Liver (tissue), 9 donors: ENCODE results near the gene AVPR1B. TPM values are rescaled to one million over a fixed set of nuclear protein-coding genes. Genes with fewer than 3 reads are reported as not detected.

Experiments used
- DNase-seq: peaks from one replicate; pipeline ENCODE4 v3.0.0-alpha.2; 2017; ENCODE audit warnings: low spot score
- H3K27ac ChIP-seq, 2 donors: one replicate each; pipeline ENCODE4 v1.7.0; 2013; ENCODE audit warnings: inconsistent platforms in 2 of 2, low read length in 2 of 2, control low read depth in 1 of 2, low read depth in 1 of 2, mild to moderate bottlenecking in 1 of 2
- H3K27me3 ChIP-seq, 4 donors: one replicate each; pipeline versions ENCODE4 v1.6.1 to v1.7.0; 2013; ENCODE audit warnings: low read length in 3 of 4, inconsistent platforms in 1 of 4, mild to moderate bottlenecking in 1 of 4, moderate library complexity in 1 of 4; ENCODE audit not compliant: control insufficient read depth in 4 of 4, insufficient read depth in 4 of 4
- H3K36me3 ChIP-seq, 4 donors: one replicate each; pipeline versions ENCODE4 v1.6.1 to v1.7.0; 2013; ENCODE audit warnings: low read length in 3 of 4, mild to moderate bottlenecking in 3 of 4, low read depth in 1 of 4, moderate library complexity in 1 of 4; ENCODE audit not compliant: control insufficient read depth in 4 of 4, insufficient read depth in 3 of 4
- H3K4me1 ChIP-seq, 4 donors: one replicate each; pipeline versions ENCODE4 v1.6.1 to v1.7.0; 2013; ENCODE audit warnings: low read length in 3 of 4, mild to moderate bottlenecking in 3 of 4, moderate library complexity in 1 of 4; ENCODE audit not compliant: control insufficient read depth in 4 of 4, insufficient read depth in 4 of 4
- H3K4me3 ChIP-seq, 3 donors: one replicate each; pipeline versions ENCODE4 v1.6.1 to v1.7.0; 2013; ENCODE audit warnings: low read length in 3 of 3, control low read depth in 1 of 3, low read depth in 1 of 3, mild to moderate bottlenecking in 1 of 3
- H3K9ac ChIP-seq, 2 donors: one replicate each; pipeline ENCODE4 v1.7.0; 2013; ENCODE audit warnings: low read length in 2 of 2, mild to moderate bottlenecking in 2 of 2, moderate library complexity in 2 of 2, control low read depth in 1 of 2, low read depth in 1 of 2
- H3K9me3 ChIP-seq, 4 donors: one replicate each; pipeline versions ENCODE4 v1.6.1 to v1.7.0; 2013; ENCODE audit warnings: low read length in 3 of 4; ENCODE audit not compliant: control insufficient read depth in 4 of 4
- ATF3 ChIP-seq: IDR thresholded peaks from 2 replicates; pipeline ENCODE4 v1.6.1; 2016; ENCODE audit warnings: antibody characterized with exemption
- CTCF ChIP-seq: fragments of 150-350 bp; IDR thresholded peaks from 2 replicates; pipeline ENCODE4 v1.5.1; 2017; ENCODE audit warnings: improper control_type of control experiment, low read depth, low read length; ENCODE audit not compliant: missing input control
- EGR1 ChIP-seq, 2 donors: IDR thresholded peaks; 2 replicates each; pipeline ENCODE4 v1.6.1; 2016 to 2018; ENCODE audit warnings: antibody characterized with exemption in 2 of 2, low read depth in 2 of 2
- FOXA1 ChIP-seq: IDR thresholded peaks from 2 replicates; pipeline ENCODE4 v1.6.1; 2016; ENCODE audit warnings: antibody characterized with exemption
- FOXA2 ChIP-seq: IDR thresholded peaks from 2 replicates; pipeline ENCODE4 v1.6.1; 2016; ENCODE audit warnings: antibody characterized with exemption
- GABPA ChIP-seq, 2 donors: IDR thresholded peaks in 1 of 2; conservative IDR thresholded peaks in 1 of 2; 2 replicates each; pipeline ENCODE4 v1.6.1; 2016; ENCODE audit warnings: antibody characterized with exemption in 2 of 2, mild to moderate bottlenecking in 1 of 2, moderate library complexity in 1 of 2
- HNF4A ChIP-seq, 2 donors: conservative IDR thresholded peaks; 2 replicates each; pipeline ENCODE4 v1.6.1; 2016; ENCODE audit warnings: antibody characterized with exemption in 2 of 2, mild to moderate bottlenecking in 2 of 2
- HNF4G ChIP-seq: IDR thresholded peaks from 2 replicates; pipeline ENCODE4 v1.6.1; 2016; ENCODE audit warnings: antibody characterized with exemption
- JUND ChIP-seq, 2 donors: IDR thresholded peaks; 2 replicates each; pipeline ENCODE4 v1.6.1; 2016; ENCODE audit warnings: antibody characterized with exemption in 2 of 2
- MAX ChIP-seq: IDR thresholded peaks from 2 replicates; pipeline ENCODE4 v1.6.1; 2016; ENCODE audit warnings: antibody characterized with exemption
- NR2F2 ChIP-seq: IDR thresholded peaks from 2 replicates; pipeline ENCODE4 v1.6.1; 2016; ENCODE audit warnings: antibody characterized with exemption
- RAD21 ChIP-seq, 2 donors: IDR thresholded peaks; 2 replicates each; pipeline ENCODE4 v1.6.1; 2016; ENCODE audit warnings: antibody characterized with exemption in 2 of 2, mild to moderate bottlenecking in 2 of 2
- REST ChIP-seq: IDR thresholded peaks from 2 replicates; pipeline ENCODE4 v1.6.1; 2016; ENCODE audit warnings: antibody characterized with exemption, mild to moderate bottlenecking
- RXRA ChIP-seq, 2 donors: IDR thresholded peaks; 2 replicates each; pipeline ENCODE4 v1.6.1; 2017 to 2018; ENCODE audit warnings: antibody characterized with exemption in 2 of 2, mild to moderate bottlenecking in 1 of 2
- SP1 ChIP-seq: IDR thresholded peaks from 2 replicates; pipeline ENCODE4 v1.6.1; 2018; ENCODE audit warnings: antibody characterized with exemption, mild to moderate bottlenecking
- TAF1 ChIP-seq: conservative IDR thresholded peaks from 2 replicates; pipeline ENCODE4 v1.6.1; 2016; ENCODE audit warnings: antibody characterized with exemption, mild to moderate bottlenecking
- YY1 ChIP-seq: IDR thresholded peaks from 2 replicates; pipeline ENCODE4 v1.6.1; 2016; ENCODE audit warnings: antibody characterized with exemption, mild to moderate bottlenecking
- ZBTB33 ChIP-seq: IDR thresholded peaks from 2 replicates; pipeline ENCODE4 v1.6.1; 2016; ENCODE audit warnings: antibody characterized with exemption
- WGBS: extraction: QIAGEN DNeasy Blood & Tissue Kit; methylation state at CpG from one replicate; pipeline ENCODE4 v1.1.7; 2013; 5-methylcytosine and 5-hydroxymethylcytosine counted together
- polyA plus RNA-seq, 2 donors: library from polyadenylated mRNA; stranded (reverse) in 1 of 2; unstranded in 1 of 2; fragments of 200-250 nt in 1 of 2; fragments of >200 nt in 1 of 2; fragmentation: Nextera tagmentation in 1 of 2; extraction: Ambion mirVana in 1 of 2; gene quantifications; one replicate each; pipeline versions ENCODE4 v1.2.1 to v1.2.3, GENCODE V29; 2013 to 2015
- total RNA-seq, 2 donors: library from RNA; depleted of rRNA; stranded (reverse); fragments of >200 nt; gene quantifications; one replicate each; pipeline ENCODE4 v1.2.3, GENCODE V29; 2014
- donor health status: healthy.
- donor health status: healthy.
- donor health status: healthy.
- donor health status: healthy.
- donor health status: healthy.

The AVPR1B gene
- total and polyA plus RNA-seq, 4 donors = not detected

- Histone ChIP-seq H3K4me1 (peaks cover 2 to 32% (median 17%) of the 10 kb centered on the region in 4 donors), H3K9ac (no peak overlapping the region), H3K36me3 (no peaks in the 10 kb centered on the region), H3K27ac (no peak overlapping the region), H3K27me3 (no peaks in the 10 kb centered on the region), H3K9me3 (no peaks in the 10 kb centered on the region), H3K4me3 (no peak overlapping the region)
- TF ChIP-seq ZBTB33 = no peak
- TF ChIP-seq CTCF = no peak
- no peak for TF ChIP-seq REST
- no peak for TF ChIP-seq JUND (IDR thresholded peaks at IDR 0.05)
- TF ChIP-seq FOXA1 = no peak
- TF ChIP-seq EGR1 (IDR thresholded peaks at IDR 0.05; ENCODE audit: low read depth in 2 of 2) = no peak
- no peak for TF ChIP-seq TAF1
- TF ChIP-seq GABPA (IDR thresholded peaks at IDR 0.05 in 1 of 2, conservative IDR thresholded peaks at IDR 0.05 in 1 of 2) = no peak
- no peak for TF ChIP-seq FOXA2
- TF ChIP-seq NR2F2 = no peak
- DNase-seq = no peak
- WGBS = 92% methylated on average over 25 of the region's 25 CpGs
These were observed 856 bp downstream of the AVPR1B start for GRCh38 chr1:206116191-206116872.

GRCh38 chr1:206115791-206116190 lies 1.4 kb downstream of the AVPR1B start:
- Histone ChIP-seq H3K36me3 (no peaks in the 10 kb centered on the region), H3K9ac (no peak overlapping the region), H3K4me1 (peaks cover 2 to 32% (median 17%) of the 10 kb centered on the region in 4 donors), H3K27me3 (no peaks in the 10 kb centered on the region), H3K9me3 (no peaks in the 10 kb centered on the region), H3K4me3 (no peak overlapping the region), H3K27ac (no peak overlapping the region)
- WGBS = 96% methylated on average over 8 of the region's 8 CpGs
- no peak for DNase-seq
- TF ChIP-seq SP1 (no peak), NR2F2 (no peak), TAF1 (no peak), HNF4A (conservative IDR thresholded peaks at IDR 0.05) (no peak), YY1 (no peak), CTCF (no peak), RAD21 (IDR thresholded peaks at IDR 0.05) (no peak), MAX (no peak), HNF4G (no peak), RXRA (IDR thresholded peaks at IDR 0.05) (no peak), ATF3 (no peak), JUND (IDR thresholded peaks at IDR 0.05) (no peak), ZBTB33 (no peak), GABPA (IDR thresholded peaks at IDR 0.05 in 1 of 2, conservative IDR thresholded peaks at IDR 0.05 in 1 of 2) (no peak), FOXA1 (no peak)
